ENCODE data around the gene ZC3H18. TPM values are rescaled to one million over a fixed set of nuclear protein-coding genes. Genes with fewer than 3 reads are reported as not detected.

The ZC3H18 gene
- total RNA-seq, 1 experiment from 2014 or later: 21.7 TPM

- no peak for DNase-seq (ENCODE audit: low read depth)
Observed at GRCh38 chr16:88636488-88637265, 66.5 kb downstream of the ZC3H18 start.

- DNase-seq (ENCODE audit: low read depth): no peak
Observed at GRCh38 chr16:88638323-88639230, 68.4 kb downstream of the ZC3H18 start, which contains the start of gene IL17C. Gene IL17C (plus strand): TSS chr16:88638572. CDS start chr16:88638642, 70 bp downstream.

DNA sequence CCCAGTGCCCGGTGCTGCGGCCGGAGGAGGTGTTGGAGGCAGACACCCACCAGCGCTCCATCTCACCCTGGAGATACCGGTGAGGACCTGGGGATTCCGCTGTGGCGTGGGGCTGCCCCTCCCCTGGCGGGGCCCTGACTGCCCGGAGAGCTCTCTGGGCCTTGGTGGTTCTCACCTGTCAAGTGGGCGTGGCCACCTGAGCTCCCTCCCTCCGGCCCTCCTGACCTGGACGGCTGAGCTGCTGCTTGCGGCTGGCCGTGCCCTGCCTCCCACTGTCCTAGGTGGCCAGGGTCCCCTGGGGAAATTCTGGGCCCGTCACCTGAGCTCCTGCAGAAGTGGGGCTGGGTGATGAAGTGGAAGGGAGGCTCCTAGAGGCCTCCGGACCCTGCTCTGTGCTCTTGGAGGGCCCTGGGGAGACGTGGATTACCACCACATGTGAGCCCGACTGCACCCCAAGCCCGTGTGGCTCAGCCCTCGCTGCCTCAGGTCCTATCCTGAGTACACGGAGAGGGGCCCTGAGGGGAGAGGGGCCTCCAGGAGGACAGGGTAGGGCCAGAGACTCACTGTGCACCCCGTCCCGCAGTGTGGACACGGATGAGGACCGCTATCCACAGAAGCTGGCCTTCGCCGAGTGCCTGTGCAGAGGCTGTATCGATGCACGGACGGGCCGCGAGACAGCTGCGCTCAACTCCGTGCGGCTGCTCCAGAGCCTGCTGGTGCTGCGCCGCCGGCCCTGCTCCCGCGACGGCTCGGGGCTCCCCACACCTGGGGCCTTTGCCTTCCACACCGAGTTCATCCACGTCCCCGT is 69.2 kb downstream of the ZC3H18 start:
- DNase-seq (ENCODE audit: low read depth): no peak

DNA sequence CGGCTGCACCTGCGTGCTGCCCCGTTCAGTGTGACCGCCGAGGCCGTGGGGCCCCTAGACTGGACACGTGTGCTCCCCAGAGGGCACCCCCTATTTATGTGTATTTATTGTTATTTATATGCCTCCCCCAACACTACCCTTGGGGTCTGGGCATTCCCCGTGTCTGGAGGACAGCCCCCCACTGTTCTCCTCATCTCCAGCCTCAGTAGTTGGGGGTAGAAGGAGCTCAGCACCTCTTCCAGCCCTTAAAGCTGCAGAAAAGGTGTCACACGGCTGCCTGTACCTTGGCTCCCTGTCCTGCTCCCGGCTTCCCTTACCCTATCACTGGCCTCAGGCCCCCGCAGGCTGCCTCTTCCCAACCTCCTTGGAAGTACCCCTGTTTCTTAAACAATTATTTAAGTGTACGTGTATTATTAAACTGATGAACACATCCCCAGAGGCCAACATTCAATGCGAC is 69.9 kb downstream of the ZC3H18 start:
- no peak for DNase-seq (ENCODE audit: low read depth)

GRCh38 chr16:88640498-88641247 is 70.5 kb downstream of the ZC3H18 start:
- no peak for DNase-seq (ENCODE audit: low read depth)

GRCh38 chr16:88642881-88643643 is 72.9 kb downstream of the ZC3H18 start:
- DNase-seq (ENCODE audit: low read depth): no peak

- DNase-seq (ENCODE audit: low read depth): no peak
Observed at GRCh38 chr16:88643644-88643932, 73.4 kb downstream of the ZC3H18 start.

GRCh38 chr16:88645455-88645854 is 75.3 kb downstream of the ZC3H18 start:
- no peak for DNase-seq (ENCODE audit: low read depth)

GRCh38 chr16:88645941-88646340 is 75.7 kb downstream of the ZC3H18 start:
- DNase-seq (ENCODE audit: low read depth): no peak

DNA sequence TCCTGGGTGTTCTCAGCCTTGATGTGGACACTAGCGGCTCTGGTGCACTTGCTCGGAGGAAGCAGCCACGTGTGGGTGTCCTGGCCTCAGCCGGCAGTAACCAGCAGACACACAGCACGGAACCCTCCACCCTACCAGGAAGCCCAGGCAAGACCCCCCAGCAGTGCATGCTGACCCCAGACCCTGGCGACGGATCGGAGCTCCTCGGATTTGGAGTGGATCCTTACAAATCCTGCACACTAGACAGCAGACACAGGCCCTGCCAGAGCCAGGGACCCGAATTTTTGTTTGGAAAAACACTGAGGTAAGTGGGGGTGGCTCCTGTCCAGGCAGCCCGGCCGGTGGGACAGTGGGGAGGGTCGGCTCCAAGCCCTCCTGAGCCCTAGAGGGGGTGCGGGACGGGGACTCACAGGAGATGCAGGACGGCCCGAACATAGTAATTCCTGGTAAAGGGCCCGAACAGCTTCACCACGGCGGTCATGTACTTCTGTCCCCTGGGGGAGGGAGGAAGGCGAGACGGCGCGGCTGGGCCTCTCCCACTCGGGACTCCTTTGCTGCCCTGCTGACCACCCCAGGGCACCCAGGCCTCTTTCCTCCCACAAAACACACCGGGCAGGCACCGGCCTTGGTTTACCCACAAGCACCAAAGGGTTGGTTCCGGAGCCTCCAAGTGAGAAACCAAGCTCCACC is 76.3 kb downstream of the ZC3H18 start:
- no peak for DNase-seq (ENCODE audit: low read depth)

GRCh38 chr16:88647178-88648070 is 77.2 kb downstream of the ZC3H18 start:
- no peak for DNase-seq (ENCODE audit: low read depth)

DNA sequence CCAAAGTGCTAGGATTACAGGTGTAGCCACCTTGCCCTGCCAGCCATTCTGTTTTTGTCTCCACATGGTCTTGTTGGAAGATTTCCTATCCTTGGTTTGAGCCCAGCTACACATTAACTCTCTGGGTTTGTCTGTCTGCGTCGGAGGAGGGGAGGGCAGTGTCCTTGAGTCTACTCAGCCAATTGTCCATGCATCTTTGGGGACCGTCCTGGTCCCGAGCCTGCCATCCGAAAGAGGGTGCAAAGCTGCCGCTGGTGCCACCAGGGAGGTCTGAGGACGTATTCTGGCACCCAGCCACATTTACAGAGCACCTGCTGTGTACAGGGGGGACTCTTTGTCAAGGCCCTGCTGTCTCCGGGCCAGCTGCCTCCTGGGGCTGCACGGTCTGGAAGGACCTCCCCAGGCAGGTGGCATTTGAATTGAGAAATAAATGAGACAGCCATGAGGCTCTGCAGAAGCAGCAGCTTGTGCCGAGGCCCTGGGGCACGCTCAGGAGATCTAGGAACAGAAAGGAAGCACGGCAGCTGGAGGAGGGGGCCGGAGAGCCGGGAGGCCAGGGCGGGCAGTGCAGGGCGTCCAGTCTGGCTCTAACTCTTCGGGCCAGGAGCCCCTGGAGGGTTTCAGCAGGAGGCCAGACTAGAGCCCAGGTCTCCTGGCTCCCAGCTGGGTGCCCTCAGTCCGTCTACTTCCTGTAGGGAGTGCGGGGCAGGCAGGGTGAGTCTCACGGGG is 79.2 kb downstream of the ZC3H18 start:
- DNase-seq (ENCODE audit: low read depth): no peak

DNA sequence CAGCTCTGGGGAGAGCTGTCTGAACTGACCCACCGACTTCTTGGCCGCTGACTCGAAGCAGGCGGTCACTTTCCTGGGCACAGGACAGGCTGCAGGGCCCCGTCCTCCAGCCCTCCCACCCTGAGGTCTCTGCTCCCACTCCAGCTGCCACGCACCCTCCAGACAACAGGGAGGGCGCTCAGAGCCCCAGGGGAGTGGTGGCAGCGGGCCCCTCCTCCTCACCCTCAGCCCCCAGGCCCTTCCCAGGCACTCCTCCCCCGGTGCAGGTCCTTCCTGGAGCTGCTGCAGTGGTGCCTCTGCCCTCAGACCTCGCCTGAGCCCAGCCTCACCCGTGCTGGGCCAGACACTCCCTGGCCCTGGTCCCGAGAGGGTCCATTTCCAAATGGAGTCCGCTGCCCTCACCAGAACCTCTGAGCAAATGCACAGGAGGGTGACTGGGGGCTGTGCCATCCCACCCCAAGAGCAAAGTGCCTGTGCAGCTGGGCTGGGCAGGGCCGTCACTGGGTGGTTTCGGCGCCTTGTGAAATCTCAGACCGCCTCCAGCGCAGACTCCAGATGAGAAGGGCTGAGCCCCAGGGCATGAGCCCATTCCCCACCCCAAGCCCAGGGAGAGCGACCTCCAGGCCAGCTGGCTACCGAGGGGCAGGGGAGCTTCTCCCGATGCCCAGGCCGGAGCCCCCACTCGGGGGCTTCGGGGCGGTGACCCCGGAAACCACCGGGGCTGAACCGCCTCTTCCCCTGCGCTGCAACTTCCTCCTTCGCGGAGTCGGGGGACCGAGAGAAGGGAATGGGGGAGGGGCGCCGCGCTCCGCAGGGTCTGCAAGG is 79.9 kb downstream of the ZC3H18 start:
- no peak for DNase-seq (ENCODE audit: low read depth)

DNA sequence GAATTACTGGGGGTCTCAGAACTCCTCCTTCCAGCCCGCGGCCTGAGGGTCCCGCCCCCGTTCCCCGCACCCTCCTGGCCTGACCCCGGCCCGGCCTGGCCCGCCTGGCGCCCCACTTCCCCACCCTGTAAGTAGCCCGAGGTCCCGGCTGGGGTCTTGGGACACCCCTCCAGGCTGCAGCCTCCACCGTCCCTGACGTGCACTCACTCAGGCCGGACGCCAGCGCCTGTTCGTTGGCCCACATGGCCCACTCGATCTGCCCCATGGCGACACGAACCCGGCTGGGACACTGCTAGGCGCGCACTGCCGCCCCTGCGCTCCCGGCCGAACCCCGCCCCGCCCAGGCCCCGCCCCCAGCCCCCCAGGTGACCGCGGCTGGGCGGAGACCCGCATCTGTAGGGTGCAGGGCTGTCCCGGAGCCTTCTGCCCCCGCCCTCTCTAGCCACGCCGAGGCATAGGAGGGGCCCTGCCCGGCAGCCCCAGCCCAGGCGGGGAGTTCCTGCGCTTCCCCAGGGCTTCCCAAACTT is 80.6 kb downstream of the ZC3H18 start, which contains the start of gene CYBA:
Gene CYBA, minus strand, starts transcription at position 305 of the 527 bp plus-strand sequence. Its CDS starts 40 bp downstream, at position 265.
- no peak for DNase-seq (ENCODE audit: low read depth)

GRCh38 chr16:88651276-88651988 is 81.2 kb downstream of the ZC3H18 start:
- DNase-seq (ENCODE audit: low read depth): no peak

Data from HT1080 (cell line).